HG02938 (cell line): ENCODE data around the gene ELMOD1.

ENCODE experiments used
- ATAC-seq: cut with Tn5 transposase; IDR thresholded peaks from one replicate; pipeline ENCODE4 v1.9.1; 2021; ENCODE audit warnings: mild to moderate bottlenecking, moderate library complexity; ENCODE audit not compliant: unreplicated experiment

ELMOD1 gene

GRCh38 chr11:107583629-107584195 lies 7.2 kb upstream of the ELMOD1 start:
- ATAC-seq, result no peak

DNA sequence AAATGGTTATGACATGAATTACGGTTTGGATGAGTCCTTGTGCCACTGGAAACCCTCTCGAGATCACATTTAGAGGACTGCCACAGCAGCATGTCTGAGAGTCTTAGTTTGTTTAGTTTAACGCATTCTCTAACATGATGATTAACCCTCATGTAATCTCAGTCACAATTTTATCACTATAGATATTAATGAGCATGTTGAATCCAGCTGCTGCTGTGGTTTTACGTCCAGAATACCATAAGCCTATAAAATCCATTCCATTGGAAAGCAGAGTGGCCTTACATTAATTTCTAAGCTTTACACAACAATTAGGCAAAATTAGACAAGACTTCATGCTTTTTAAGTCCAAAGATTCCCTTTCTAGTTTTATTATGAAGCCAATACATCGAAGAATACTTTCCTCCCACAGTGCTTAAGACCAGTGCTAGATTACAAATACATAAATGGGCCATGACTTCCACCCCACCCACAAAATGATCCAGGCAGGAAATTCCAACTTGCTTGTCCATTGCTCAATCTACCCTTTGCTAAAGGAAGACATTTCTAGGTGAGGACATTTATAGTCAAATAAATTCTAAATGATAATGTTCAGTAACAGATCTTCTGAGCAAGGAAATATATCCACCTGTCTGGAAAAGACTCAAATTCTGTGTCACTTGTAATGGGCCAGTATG lies 3.5 kb upstream of the ELMOD1 start:
- no peak for ATAC-seq

- peak; percentile 43 for ATAC-seq
Measured at GRCh38 chr11:107591378-107592230, 657 bp downstream of the ELMOD1 start.

DNA sequence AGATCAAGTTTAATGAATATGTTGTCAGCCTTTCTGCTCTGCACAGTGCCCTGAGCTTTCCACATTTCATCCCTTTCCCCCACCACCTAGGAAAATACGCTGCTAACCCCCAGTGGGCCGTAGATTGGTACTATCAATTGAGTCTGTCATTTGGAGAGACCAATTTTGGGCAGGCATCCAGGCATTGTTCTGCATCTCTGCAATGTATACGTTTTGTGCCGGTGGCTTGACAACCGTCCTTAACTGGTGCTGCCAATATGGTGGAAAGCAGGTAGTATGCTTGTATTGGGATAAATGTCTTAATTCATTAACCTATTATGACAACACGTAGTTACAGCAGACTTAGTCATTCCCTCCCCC lies 1.3 kb downstream of the ELMOD1 start:
- ATAC-seq, result peak; percentile 1

- ATAC-seq, result no peak
Measured at GRCh38 chr11:107592813-107593212, 1.9 kb downstream of the ELMOD1 start.

GRCh38 chr11:107593951-107594350 lies 3.0 kb downstream of the ELMOD1 start:
- ATAC-seq, result no peak

GRCh38 chr11:107594736-107595135 lies 3.8 kb downstream of the ELMOD1 start:
- no peak for ATAC-seq

GRCh38 chr11:107598225-107599139 lies 7.5 kb downstream of the ELMOD1 start:
- ATAC-seq, result peak; percentile 73

DNA sequence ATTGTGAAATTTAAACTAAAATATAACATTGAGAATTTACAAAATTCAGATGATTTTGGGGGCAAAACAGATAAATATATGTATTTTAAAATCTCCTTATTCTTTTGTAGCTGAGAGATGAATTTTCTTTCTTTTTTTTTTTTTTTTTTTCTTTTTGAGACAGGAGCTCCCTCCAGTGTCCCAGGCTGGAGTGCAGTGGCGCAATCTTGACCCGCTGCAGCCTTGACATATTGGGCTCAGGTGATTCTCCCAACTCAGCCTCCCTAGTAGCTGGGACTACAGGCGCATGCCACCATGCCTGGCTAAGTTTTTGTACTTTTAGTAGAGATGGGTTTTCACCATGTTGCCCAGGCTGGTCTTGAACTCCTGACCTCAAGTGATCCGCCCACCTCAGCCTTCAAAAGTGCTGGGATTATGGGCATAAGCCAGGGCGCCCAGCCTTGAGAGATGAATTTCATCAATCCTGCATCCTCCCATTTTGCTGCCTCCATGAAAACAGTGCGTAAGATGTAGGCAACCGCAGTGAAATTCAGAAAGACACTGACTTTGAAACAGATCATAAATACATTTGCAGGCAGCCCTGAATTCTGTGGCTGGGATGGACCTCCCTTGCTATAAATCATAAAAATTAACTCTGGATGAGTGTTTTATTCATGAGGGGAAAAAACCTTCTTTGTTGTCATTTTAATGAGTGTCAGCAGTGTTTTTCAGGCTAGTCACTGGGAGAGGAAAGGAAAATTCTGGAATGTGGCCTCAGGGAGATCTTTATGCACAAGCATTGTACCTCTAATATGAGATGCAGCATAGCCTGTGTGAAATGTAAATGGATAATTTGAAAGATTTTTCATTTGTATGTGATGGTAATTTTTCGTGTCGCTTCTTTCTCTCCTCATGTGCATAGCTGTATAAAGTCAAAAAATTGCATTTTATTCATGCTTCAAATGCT lies 14.4 kb downstream of the ELMOD1 start:
- ATAC-seq, result no peak

GRCh38 chr11:107606141-107606540 lies 15.2 kb downstream of the ELMOD1 start:
- no peak for ATAC-seq

- no peak for ATAC-seq
Measured at GRCh38 chr11:107608809-107609208, 17.9 kb downstream of the ELMOD1 start.

DNA sequence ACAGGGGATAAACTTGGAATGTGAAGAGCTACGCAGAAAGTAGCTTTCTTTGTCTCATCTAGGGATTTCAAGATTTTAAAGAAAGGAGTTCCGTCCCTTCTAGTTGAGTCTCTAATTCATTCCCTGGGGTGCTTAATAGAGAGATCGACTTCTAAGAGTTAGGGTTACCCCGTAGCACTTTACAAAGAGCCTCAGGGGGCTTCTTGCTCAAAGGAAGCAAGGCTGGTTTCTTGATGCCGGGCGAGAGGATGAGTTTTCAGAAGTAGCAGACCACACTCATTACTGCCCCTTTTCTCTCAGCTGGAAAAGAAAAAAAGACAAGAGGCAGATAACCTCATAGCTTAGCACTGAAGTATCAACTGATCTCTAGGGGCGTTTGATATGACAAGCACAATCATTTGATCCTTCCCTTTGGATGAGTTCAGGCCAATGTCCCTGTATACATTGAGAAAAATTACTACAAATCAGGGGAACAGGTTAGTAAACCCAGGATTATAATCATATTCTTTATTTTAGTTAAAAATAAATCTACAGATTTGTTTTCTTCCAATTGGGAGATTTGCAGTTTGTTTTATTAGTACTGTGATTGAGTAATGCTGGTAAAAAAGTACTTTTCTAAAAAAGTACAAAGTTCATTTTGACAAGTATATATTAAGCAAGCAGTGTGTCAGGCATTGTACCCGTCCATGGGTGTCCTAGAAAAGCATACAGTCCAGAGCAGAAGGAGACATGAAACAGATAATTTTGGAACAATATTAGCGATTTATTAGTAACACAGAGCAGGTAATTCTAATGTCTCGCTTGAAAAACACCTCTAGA lies 18.7 kb downstream of the ELMOD1 start:
- no peak for ATAC-seq

DNA sequence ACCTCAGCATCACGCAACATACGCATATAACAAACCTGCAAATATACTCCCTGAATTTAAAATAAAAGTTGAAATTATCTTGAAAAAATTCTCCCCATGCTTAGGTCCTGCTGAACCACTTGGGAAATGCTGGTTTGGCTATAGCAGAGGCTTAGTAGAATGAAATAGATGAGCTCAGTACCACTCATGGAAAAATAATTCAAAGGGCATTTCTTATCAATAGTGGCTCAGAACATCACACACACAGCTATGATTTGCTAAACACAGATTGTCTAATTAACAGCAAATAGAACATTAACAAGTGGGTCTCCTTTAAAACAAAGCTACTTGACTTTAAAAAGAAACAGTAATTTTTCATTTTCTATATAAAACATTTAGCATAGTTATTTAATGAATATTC lies 21.5 kb downstream of the ELMOD1 start:
- no peak for ATAC-seq

GRCh38 chr11:107619926-107620325 lies 29.0 kb downstream of the ELMOD1 start:
- ATAC-seq, result no peak

DNA sequence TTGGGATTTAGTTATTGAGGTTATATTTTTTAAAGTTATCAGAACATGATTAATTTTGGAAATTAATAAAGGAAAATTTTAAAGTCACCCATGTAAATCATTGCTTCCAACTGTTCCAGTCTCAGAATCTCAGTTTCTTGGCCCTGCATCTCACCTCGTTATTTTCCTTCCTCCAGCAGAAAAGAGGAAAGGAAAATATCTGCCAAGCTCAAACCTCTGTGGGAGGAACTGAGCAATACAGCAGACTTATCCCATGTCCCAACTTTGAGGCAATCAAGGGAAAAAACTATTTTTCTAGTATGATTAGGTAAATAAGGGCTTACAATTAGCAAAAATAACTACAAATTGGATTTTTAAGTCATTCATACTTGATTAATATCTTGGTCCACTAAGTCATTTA lies 30.1 kb downstream of the ELMOD1 start:
- no peak for ATAC-seq

- ATAC-seq, result no peak
Measured at GRCh38 chr11:107623183-107623582, 32.2 kb downstream of the ELMOD1 start.

GRCh38 chr11:107624983-107625684 lies 34.2 kb downstream of the ELMOD1 start:
- no peak for ATAC-seq

DNA sequence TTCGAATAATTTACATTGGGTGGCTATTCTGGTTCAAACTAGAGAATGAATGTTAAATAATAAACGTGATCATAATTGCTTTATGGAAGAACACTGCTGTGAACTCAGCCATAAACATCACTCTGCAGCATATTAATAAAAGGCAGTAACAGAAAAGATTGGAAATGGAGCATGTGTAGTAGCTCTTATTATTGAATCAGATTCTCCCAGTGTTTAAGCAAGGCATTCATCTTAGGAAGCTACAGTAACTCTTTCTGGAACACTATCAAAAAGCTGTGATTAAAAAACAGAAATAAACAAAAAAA lies 34.7 kb downstream of the ELMOD1 start:
- no peak for ATAC-seq

DNA sequence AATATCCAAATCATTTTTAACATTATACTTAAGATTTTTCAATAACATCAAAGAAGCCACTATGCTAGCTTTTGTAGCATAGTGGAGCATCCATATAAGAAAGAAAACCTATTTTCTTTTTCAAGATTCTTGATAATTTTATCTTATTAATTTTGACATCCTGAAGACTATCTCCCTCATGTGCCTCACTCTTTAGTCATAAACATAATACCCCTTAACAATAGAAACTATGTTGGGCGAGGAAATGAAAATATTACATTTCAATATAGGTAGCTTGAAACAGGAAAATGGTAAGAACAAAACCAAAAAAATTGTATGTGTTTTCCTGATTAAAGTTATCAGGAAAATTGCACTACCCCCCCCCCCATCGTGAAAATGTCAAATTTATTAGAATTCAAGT lies 40.1 kb downstream of the ELMOD1 start:
- ATAC-seq, result no peak
